Gastroesophageal sphincter (tissue), 4 donors: ENCODE data around the gene TNFRSF6B. TPM values are rescaled to one million over a fixed set of nuclear protein-coding genes. Genes with fewer than 3 reads are reported as not detected.
"Not testable (repeated sequence)": the region's sequence is repeated elsewhere in the genome, so short reads cannot be mapped to it uniquely, and the experiment has no call there.

ENCODE experiments used
- ATAC-seq: fragments of 150-250 bp; one replicate; pipeline ENCODE4 v1.9.1; 2016; ENCODE audit warnings: mild to moderate bottlenecking, moderate library complexity
- H3K27ac ChIP-seq, 4 donors: fragments of 200-600 bp; sonication (generic) in 3 of 4; 1 replicate in 3 of 4; 2 replicates in 1 of 4; pipeline ENCODE4 v1.5.1; 2016 to 2019
- H3K27me3 ChIP-seq: fragments of 200-600 bp; sonication (generic); one replicate; pipeline ENCODE4 v1.5.1; 2019
- H3K36me3 ChIP-seq, 2 donors: fragments of 200-600 bp; sonication (generic); one replicate each; pipeline ENCODE4 v1.5.1; 2019; ENCODE audit warnings: control low read depth in 1 of 2
- H3K4me1 ChIP-seq, 3 donors: fragments of 200-600 bp; sonication (generic); 1 replicate in 2 of 3; 2 replicates in 1 of 3; pipeline ENCODE4 v1.5.1; 2016 to 2019; ENCODE audit warnings: control low read depth in 2 of 3
- H3K4me3 ChIP-seq, 2 donors: fragments of 200-600 bp; sonication (generic); one replicate each; pipeline ENCODE4 v1.5.1; 2019; ENCODE audit warnings: mild to moderate bottlenecking in 1 of 2, moderate library complexity in 1 of 2
- H3K9me3 ChIP-seq, 3 donors: fragments of 200-600 bp; sonication (generic); one replicate each; pipeline ENCODE4 v1.5.1; 2017 to 2019; ENCODE audit warnings: control low read depth in 2 of 3
- EP300 ChIP-seq: sonication (generic); formaldehyde crosslinking; IDR thresholded peaks from one replicate; pipeline ENCODE4 v1.6.1; 2017; ENCODE audit warnings: antibody characterized with exemption, mild to moderate bottlenecking
- POLR2A ChIP-seq, 2 donors: fragments of 450-650 bp; IDR thresholded peaks; one replicate each; pipeline ENCODE4 v1.6.1; 2017; ENCODE audit warnings: antibody characterized with exemption in 2 of 2, mild to moderate bottlenecking in 2 of 2, moderate library complexity in 1 of 2
- POLR2AphosphoS5 ChIP-seq: sonication (generic); formaldehyde crosslinking; IDR thresholded peaks from one replicate; pipeline ENCODE4 v1.6.1; 2017; ENCODE audit warnings: antibody characterized with exemption
- WGBS, 2 donors: methylation state at CpG; one replicate each; pipeline ENCODE4 v1.1.5; 2018; ENCODE audit warnings: low coverage in 1 of 2; 5-methylcytosine and 5-hydroxymethylcytosine counted together
- total RNA-seq, 4 donors: library from RNA; depleted of rRNA; stranded (reverse); fragments of >200 nt; gene quantifications; one replicate each; pipeline ENCODE4 v1.1.0, GENCODE V29; 2016
- TF ChIP-seq, protein P1 (sequence below), 4 experiments: fragments of 200-600 bp in 2 of 4; fragments of 450-650 bp in 2 of 4; sonication (generic) in 1 of 4; IDR thresholded peaks; one replicate each; pipeline ENCODE4 v1.5.1; 2017 to 2019; ENCODE audit warnings: antibody characterized with exemption in 4 of 4, mild to moderate bottlenecking in 2 of 4, moderate library complexity in 2 of 4

Gene TNFRSF6B
- total RNA-seq, 4 donors from 2014 or later = 8.9 to 27.8 (median 15.4) TPM

GRCh38 chr20:63714858-63715257, 18.4 kb downstream of the TNFRSF6B start:
- H3K4me3 ChIP-seq = no peak overlapping the region
- ATAC-seq = no peak
- H3K27ac ChIP-seq = no peak overlapping the region
- peaks cover 0 to 100% of the 10 kb centered on the region in 2 donors for H3K36me3 ChIP-seq
- WGBS, 2 donors = 94 to 100% methylated on average over 5 of the region's 5 CpGs
- H3K9me3 ChIP-seq = peaks cover 0 to 43% (median 0%) of the 10 kb centered on the region in 3 donors
- H3K4me1 ChIP-seq = peaks cover 0 to 16% (median 0%) of the 10 kb centered on the region in 3 donors
- no peak for TF ChIP-seq POLR2A (IDR thresholded peaks at IDR 0.05)
- no peak for TF ChIP-seq POLR2AphosphoS5
- TF ChIP-seq, protein P1, sequence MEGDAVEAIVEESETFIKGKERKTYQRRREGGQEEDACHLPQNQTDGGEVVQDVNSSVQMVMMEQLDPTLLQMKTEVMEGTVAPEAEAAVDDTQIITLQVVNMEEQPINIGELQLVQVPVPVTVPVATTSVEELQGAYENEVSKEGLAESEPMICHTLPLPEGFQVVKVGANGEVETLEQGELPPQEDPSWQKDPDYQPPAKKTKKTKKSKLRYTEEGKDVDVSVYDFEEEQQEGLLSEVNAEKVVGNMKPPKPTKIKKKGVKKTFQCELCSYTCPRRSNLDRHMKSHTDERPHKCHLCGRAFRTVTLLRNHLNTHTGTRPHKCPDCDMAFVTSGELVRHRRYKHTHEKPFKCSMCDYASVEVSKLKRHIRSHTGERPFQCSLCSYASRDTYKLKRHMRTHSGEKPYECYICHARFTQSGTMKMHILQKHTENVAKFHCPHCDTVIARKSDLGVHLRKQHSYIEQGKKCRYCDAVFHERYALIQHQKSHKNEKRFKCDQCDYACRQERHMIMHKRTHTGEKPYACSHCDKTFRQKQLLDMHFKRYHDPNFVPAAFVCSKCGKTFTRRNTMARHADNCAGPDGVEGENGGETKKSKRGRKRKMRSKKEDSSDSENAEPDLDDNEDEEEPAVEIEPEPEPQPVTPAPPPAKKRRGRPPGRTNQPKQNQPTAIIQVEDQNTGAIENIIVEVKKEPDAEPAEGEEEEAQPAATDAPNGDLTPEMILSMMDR (IDR thresholded peaks at IDR 0.05) = no peak
- TF ChIP-seq EP300 = no peak
- H3K27me3 ChIP-seq = no peaks in the 10 kb centered on the region

GRCh38 chr20:63718996-63719395, 22.5 kb downstream of the TNFRSF6B start:
- Histone ChIP-seq H3K27ac (no peak overlapping the region), H3K4me3 (no peak overlapping the region), H3K9me3 (peaks cover 0 to 46% (median 0%) of the 10 kb centered on the region in 3 donors), H3K4me1 (no peaks in the 10 kb centered on the region), H3K36me3 (peaks cover 0 to 93% of the 10 kb centered on the region in 2 donors), H3K27me3 (no peaks in the 10 kb centered on the region)
- ATAC-seq = no peak
- 100% methylated on average over 2 of the region's 2 CpGs; no CpG with 5 or more reads in 1 of the 2 donors for WGBS, 2 donors
- TF ChIP-seq POLR2AphosphoS5 (no peak), POLR2A (IDR thresholded peaks at IDR 0.05) (no peak), EP300 (no peak)
- TF ChIP-seq, protein P1 (IDR thresholded peaks at IDR 0.05) = no peak

DNA sequence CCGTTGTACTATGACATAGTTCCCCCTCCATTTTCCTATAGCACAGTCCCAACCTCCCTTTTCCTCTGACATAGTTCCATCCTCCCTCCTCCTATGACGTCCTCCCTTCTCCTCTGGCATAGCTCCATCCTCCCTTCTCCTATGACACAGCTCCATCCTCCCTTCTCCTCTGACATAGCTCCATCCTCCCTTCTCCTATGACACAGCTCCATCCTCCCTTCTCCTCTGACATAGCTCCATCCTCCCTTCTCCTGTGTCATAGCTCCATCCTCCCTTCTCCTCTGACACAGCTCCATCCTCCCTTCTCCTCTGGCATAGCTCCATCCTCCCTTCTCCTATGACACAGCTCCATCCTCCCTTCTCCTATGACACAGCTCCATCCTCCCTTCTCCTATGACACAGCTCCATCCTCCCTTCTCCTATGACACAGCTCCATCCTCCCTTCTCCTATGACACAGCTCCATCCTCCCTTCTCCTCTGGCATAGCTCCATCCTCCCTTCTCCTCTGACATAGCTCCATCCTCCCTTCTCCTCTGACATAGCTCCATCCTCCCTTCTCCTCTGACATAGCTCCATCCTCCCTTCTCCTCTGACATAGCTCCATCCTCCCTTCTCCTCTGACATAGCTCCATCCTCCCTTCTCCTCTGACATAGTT, 26.6 kb downstream of the TNFRSF6B start:
- not testable (repeated sequence) for H3K27ac ChIP-seq, ATAC-seq, H3K4me1 ChIP-seq, H3K4me3 ChIP-seq, H3K27me3 ChIP-seq
- 72 to 76% methylated on average over 2 of the region's 2 CpGs for WGBS, 2 donors
- Histone ChIP-seq H3K36me3 (peaks cover 0 to 77% of the 10 kb centered on the region in 2 donors), H3K9me3 (peaks cover 0 to 38% (median 0%) of the 10 kb centered on the region in 3 donors)

GRCh38 chr20:63730189-63730733, 33.8 kb downstream of the TNFRSF6B start:
- H3K27me3 ChIP-seq = not testable (repeated sequence)
- WGBS, 2 donors = 87 to 94% methylated on average over 7 to 14 of the region's 18 CpGs
- H3K9me3 ChIP-seq = peaks cover 0 to 10% (median 0%) of the 10 kb centered on the region in 3 donors

GRCh38 chr20:63731410-63731809, 35.0 kb downstream of the TNFRSF6B start:
- ATAC-seq = no peak
- Histone ChIP-seq H3K9me3 (no peaks in the 10 kb centered on the region), H3K36me3 (peaks cover 0 to 56% of the 10 kb centered on the region in 2 donors), H3K4me1 (peaks cover 0 to 9% (median 0%) of the 10 kb centered on the region in 3 donors), H3K27ac (no peak overlapping the region), H3K4me3 (no peak overlapping the region), H3K27me3 (no peaks in the 10 kb centered on the region)
- 68 to 75% methylated on average over 5 of the region's 5 CpGs for WGBS, 2 donors
- TF ChIP-seq, protein P1 (IDR thresholded peaks at IDR 0.05) = no peak
- TF ChIP-seq EP300 (no peak), POLR2A (IDR thresholded peaks at IDR 0.05) (no peak), POLR2AphosphoS5 (no peak)

More at GRCh38 chr20:63730189-63730733, 33.8 kb downstream of the TNFRSF6B start:
- ATAC-seq, H3K27ac ChIP-seq, H3K4me1 ChIP-seq, H3K4me3 ChIP-seq: not testable (repeated sequence)
- peaks cover 0 to 54% of the 10 kb centered on the region in 2 donors for H3K36me3 ChIP-seq
